Measurements from ENCODE around the gene LRRC4C.

GRCh38 chr11:41400819-41401382 lies 58.6 kb downstream of the LRRC4C start:
- no peak for TF ChIP-seq CTCF (IDR thresholded peaks at IDR 0.05)
- no peak for TF ChIP-seq POLR2AphosphoS5 (IDR thresholded peaks at IDR 0.05)
- TF ChIP-seq POLR2A (IDR thresholded peaks at IDR 0.05): no peak

Data from gastroesophageal sphincter (tissue), 3 donors.